ENCODE data around the gene MLIP. TPM values are rescaled to one million over a fixed set of nuclear protein-coding genes. Genes with fewer than 3 reads are reported as not detected.

The MLIP gene, protein sequence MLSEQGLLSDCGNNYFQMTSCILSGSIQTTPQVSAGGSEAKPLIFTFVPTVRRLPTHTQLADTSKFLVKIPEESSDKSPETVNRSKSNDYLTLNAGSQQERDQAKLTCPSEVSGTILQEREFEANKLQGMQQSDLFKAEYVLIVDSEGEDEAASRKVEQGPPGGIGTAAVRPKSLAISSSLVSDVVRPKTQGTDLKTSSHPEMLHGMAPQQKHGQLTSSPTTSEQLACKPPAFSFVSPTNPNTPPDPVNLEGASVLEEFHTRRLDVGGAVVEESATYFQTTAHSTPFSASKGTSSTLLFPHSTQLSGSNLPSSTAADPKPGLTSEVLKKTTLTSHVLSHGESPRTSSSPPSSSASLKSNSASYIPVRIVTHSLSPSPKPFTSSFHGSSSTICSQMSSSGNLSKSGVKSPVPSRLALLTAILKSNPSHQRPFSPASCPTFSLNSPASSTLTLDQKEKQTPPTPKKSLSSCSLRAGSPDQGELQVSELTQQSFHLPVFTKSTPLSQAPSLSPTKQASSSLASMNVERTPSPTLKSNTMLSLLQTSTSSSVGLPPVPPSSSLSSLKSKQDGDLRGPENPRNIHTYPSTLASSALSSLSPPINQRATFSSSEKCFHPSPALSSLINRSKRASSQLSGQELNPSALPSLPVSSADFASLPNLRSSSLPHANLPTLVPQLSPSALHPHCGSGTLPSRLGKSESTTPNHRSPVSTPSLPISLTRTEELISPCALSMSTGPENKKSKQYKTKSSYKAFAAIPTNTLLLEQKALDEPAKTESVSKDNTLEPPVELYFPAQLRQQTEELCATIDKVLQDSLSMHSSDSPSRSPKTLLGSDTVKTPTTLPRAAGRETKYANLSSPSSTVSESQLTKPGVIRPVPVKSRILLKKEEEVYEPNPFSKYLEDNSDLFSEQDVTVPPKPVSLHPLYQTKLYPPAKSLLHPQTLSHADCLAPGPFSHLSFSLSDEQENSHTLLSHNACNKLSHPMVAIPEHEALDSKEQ
- total RNA-seq (2022; extraction: Qiagen RNA extraction), result 0.09 TPM in 1 of 5 replicates, not detected in the others

DNA sequence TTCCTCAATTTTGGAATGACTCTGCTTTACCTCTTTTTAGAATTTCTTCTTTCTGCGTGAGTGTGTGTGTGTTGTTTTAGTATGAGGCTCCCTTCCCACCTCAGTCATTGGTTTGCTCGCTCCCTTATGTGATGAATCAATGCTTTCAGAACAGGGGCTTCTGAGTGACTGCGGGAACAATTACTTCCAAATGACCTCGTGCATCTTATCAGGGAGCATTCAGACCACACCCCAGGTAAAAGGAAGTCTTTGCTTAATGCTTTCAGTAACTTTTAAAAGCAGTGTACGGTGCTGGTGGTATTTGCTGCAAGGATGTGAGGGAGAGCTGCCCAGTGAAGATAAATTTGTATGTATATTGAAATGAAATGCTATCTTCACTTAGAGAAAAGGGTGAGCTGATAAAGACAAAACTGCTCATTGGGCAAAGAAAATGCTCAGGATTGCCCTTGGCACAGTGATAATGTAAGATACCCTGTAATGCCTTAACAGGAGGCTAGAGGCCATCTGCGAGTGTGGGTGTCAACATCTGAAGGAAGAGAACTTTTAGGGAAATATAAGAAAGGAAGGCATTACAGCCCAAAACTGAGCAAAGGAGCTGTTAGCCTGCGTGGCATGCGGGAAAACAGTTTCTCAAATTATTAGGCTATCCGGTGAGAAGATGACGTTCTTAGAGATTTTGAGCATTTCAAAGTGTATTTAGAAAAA, at the start of gene MLIP:
TSS of gene MLIP (plus strand) at position 103 of the 705 bp plus-strand sequence. CDS start at position 140, 37 bp downstream.

GRCh38 chr6:54308289-54308985, 197.2 kb downstream of the MLIP start, which contains the start of gene TINAG:
TSS of gene TINAG (plus strand) at chr6:54308441. CDS start at chr6:54308551, 110 bp downstream.

Other genes starting within 250 kb of the MLIP start
- 0.20 TPM in 1 of 5 replicates, not detected in the others for gene TINAG, start 197.0 kb downstream of the MLIP start, total RNA-seq (2022; extraction: Qiagen RNA extraction)

Measured in A549 treated with AZD2906 at 1 μM for 4 hours (cell line).